DMS114 treated with DMSO at 0.1 percent for 48 hours (cell line): ENCODE results near the gene NOCT.
A peak's percentile ranks its signal among the peaks of the same experiment; 100 is the strongest.
"Not testable (repeated sequence)": the region's sequence is repeated elsewhere in the genome, so short reads cannot be mapped to it uniquely, and the experiment has no call there.

Source experiments
- DNase-seq: peaks from one replicate; lab custom pipeline; 2025; ENCODE audit not compliant: unreplicated experiment; lab: John Stamatoyannopoulos, UW

Gene NOCT

DNA sequence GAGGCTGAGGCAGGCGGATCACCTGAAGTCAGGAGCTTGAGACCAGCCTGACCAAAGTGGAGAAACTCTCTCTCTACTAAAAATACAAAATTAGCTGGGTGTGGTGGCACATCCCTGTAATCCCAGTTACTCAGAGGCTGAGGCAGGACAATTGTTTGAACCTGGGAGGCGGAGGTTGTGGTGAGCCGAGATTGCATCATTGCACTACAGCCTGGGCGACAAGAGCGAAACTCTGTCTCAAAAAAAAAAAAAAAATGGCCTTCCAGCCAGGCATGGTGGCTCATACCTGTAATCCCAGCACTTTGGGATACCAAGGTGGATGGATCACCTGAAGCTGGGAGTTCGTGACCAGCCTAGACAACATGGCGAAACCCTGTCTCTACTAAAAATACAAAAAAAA lies 7.3 kb upstream of the NOCT start:
- DNase-seq, result not testable (repeated sequence)

DNA sequence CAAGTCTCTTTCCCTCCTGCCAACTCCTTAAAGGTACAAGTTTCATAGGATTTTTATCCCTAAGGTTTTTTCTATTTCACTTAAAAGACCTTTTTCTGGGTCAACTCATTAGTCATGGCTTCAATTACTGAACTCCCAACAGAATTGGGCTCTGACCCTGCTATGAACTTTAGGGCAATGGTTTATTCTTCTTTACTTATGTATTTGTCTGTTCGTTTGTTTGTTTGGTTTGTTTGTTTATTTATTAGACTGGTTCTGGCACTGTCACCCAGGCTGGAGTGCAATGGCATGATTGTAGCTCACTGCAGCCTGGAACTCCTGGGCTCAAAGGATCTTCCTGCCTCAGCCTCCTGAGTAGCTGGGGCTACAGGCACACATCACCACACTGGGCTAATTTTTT lies 5.9 kb upstream of the NOCT start:
- no peak for DNase-seq

DNA sequence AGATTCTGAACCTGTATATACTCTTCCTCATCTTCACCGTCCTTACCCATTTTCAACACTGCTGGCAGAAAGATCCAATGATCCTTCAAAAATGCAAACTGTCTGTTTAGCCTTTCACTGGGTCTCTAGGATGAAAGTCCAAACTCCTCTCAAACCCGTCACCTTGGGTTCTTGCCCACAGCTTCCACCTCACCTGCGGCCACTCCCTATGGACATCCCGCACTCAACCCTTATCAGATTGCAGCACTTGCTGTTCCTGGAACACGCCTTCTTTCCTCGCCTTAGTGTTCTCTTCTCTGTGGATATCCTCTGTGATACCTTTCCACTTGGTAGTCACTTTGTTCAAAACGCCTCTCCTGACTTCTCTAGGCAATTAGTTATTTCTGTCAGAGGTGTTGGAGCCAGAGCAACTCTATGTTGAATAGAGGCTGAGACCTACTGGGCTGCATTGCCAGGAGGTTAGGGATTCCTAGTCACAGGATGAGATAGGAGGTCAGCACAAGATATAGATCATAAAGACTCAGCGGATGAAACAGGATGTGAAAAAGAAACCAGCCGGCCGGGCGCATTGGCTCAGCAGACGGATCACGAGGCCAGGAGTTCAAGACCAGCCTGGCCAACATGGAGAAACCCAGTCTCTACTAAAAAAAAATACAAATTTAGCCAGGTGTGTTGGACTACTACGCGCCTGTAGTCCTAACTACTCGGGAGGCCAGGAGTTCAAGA lies 4.2 kb upstream of the NOCT start:
- no peak for DNase-seq

DNA sequence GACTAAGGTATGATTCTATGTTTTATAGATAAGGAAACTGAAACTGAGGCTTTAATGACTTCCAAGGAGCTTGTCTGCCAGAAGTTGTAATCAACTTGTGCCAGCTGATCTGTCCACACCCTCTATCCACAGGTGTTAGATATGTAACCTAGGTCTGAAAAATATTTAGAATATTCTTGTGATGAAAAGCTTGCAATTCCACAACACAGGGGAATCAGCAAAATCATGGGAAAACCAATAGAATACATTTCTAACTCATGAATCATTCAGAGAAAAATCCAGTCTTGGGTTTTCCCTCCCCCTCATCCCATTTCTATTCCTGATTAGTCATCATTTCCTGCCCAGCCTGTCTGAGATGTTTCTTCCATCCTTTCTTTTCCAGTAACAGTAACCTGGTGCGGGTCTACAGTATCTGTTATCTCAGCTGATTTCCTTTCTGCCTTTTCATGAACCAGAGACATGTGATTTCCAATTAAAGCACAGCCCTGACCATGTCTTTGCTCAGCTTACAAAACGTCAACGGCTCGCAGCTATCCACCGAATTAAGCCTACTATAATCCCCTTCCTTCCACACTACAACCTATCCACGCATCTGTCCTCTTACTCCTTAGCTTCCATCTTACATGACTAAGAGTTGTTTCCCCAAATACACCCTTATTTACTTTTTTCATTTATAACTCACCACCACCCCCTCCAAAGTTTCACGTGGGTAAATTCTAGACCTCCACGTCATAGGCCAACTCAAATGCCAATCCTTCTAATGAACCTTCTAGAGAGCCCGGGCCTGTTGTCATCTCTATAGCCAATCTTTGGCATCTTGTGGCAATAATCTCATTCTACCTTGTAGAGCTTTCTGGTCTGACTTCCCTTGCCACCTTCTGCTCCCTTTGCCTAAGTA lies 961 bp upstream of the NOCT start:
- no peak for DNase-seq

DNA sequence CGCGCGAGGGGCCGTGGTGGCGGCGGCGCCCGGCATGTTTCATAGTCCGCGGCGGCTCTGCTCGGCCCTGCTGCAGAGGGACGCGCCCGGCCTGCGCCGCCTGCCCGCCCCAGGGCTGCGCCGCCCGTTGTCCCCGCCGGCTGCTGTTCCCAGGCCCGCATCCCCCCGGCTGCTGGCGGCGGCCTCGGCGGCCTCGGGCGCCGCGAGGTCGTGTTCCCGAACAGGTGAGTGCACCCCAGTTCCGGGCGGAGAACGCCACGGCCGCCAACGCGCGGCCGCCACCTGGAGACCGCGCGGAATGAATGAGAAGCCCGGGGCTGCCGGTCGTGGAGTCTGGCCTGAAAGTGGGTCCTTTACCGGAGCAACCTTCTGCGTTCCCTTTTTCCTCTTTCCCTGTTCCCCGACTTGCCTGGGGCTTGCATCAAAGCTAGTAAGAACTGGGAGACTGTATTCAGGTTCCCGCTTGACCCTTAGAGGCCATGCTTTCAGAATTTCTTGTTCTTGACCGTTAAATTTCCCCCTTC lies 429 bp downstream of the NOCT start:
- DNase-seq, result no peak

DNA sequence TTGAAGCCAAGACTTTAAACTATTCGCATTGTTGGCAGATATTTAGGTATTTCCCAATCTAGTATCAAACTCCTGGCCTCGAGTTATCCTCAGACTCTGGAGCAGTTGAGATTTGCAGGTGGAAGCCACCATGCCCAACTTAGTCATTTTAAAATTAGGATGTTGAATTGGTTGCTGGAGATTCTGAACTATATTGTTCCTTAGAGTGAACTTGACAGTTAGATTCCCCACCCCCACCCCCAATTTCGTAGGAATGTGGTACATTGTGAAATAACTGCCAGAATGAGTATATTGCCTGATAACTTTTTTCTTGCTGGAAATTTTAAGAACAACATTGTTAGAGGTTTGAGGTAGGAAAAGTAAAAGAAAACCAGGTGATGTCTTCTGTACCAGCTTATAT lies 2.3 kb downstream of the NOCT start:
- no peak for DNase-seq

DNA sequence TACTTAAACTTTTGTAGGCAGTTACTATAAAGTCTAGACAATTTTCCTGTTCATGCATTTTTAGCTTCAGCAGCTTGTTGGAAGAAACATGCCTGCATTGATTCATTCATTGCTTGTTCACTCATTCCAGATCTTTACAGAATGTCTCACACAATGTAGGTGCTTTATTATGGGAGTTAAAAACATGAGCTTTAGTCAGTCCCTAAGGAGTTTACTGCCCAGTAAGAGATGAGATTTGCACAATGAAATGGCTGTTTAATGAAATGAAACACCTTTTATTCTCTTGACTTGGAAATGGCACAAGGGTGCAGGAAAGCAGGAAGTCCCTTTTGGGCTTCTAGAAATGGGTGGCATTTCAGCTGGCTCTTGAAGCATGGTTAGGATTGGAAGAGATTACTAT lies 2.9 kb downstream of the NOCT start:
- no peak for DNase-seq

DNA sequence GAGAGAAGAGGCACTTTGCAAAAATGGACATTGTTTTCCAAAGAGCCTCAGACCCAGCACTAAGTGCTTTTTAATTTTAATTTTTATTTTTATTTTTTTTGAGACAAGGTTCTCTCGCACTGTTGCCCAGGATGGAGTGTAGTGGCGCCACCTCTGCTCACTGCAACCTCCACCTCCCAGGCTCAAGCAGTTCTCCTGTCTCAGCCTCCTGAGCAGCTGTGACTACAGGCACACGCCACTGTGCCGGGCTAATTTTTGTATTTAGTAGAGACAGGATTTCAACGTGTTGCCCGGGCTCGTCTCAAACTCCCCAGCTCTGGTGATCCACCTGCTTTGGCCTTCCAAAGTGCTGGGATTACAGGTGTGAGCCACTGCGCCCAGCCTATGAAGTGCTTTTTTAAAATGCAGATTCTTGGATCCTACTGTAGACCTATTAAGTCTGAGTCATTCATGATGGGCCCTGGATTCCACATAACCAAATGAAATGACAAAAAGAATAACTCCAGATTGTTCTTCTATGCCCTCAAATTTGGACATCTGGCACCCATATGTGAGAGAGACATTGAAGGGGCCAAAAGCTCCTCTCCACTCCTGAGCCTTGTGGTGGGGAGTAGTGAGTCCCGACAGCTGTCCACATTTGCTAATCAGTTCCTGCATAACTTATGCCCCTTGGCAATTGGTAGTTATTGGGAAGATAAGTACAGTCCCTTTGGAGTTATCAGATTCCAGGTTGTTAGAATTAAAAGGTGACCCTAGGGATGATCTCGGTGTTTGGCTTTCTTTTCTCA lies 3.6 kb downstream of the NOCT start:
- no peak for DNase-seq

DNA sequence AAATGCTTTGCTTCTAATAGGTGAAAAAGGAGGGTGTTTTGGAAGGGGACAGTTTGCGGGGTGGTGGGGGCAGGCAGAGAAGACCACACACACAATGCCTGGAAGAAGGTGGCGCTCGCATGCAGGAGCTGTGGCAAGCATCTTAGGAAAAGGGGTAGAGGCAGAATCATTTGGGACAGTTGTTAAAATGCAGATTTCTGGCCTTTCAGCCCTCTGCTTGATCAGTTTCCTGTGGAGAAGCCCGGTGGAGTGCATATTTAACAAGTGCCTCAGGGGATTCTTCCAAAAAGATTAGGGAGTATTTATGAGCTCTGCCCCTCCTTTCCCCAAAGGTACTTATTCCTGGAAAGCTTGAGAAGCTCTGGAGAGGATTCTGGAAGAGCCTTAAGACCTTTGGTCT lies 4.8 kb downstream of the NOCT start:
- DNase-seq, result no peak

DNA sequence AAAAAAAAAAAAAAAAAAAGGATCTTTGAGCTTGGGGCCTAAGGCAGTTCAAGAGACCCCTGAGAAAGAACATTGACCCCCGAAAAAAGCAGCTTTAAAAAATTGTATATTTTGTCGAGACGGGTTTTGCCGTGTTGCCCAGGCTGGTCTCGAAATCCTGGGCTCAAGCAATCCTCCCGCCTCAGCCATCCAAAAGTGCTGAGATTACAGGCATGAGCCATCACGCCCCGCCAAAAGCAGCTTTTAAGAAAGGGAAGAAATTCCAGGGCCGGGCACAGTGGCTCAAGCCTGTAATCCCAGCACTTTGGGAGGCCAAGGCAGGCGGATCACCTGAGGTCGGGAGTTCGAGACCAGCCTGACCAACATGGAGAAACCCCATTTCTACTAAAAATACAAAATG lies 5.5 kb downstream of the NOCT start:
- not testable (repeated sequence) for DNase-seq

DNA sequence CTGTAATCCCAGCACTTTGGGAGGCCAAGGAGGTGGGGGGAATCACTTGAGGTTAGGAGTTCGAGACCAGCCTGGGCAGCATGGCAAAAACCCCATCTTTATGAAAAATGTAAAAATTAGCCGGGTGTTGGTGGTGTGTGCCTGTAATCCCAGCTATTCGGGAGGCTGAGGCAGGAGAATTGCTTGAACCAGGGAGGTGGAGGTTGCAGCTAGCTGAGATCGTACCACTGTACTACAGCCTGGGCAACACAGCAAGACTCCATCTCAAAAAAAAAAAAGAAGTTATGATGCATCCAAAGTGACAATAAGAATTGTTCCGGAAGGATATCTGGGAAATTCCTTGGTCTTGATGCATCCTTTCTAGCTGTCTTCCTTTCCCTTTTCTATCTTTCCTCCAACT lies 7.3 kb downstream of the NOCT start:
- no peak for DNase-seq

DNA sequence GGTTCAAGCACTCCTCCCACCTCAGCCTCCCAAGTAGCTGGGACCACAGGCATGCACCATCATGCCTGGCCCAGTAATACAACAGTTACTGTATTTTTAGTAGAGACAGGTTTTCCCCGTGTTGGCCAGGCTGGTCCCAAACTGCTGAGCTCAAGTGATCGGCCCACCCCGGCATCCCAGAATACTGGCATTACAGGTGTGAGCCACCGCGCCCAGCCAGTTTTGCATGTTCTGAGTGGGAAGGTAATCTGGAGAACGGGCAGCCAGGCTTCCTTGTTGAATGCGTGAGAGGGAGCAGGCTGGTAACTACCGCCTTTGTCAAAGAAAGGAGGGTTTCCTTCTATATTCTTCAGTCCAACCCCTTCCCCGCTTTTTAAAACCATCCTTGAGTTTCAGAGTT lies 9.1 kb downstream of the NOCT start:
- no peak for DNase-seq

DNA sequence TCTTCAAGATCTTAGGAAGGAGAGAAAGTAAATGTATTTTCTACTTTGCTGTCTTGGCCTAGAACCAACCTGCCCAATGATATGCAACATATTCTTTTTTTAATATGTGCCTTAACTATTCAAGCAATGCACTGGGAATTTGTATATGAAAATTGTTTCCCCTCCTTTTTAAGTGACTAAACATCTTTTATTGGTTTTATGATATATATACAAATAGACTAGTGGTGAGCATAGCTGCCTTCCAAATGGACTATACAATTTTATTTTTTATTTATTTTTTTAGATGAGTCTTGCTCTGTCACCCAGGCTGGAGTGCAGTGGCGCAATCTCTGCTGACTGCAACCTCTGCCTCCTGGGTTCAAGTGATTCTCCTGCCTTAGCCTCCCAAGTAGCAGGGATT lies 10.3 kb downstream of the NOCT start:
- no peak for DNase-seq

DNA sequence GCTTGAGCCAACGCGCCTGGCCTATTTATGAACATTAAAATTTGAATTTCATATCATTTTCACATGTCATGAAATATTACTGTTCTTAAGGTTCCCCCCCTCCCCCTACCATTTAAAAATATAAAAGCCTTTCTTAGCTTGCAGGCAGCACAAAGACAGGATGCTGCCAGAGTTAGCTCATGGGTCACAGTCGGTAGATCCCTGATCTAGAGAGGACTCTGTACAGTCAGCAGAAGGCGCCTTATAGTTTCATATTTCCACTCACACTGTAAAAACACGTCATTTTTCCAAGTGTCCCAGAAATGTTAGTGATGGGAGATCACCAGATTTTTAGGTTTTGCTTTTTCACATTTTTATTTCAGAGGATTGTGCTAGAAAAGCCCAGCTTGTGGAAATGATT lies 12.2 kb downstream of the NOCT start:
- DNase-seq, result no peak

DNA sequence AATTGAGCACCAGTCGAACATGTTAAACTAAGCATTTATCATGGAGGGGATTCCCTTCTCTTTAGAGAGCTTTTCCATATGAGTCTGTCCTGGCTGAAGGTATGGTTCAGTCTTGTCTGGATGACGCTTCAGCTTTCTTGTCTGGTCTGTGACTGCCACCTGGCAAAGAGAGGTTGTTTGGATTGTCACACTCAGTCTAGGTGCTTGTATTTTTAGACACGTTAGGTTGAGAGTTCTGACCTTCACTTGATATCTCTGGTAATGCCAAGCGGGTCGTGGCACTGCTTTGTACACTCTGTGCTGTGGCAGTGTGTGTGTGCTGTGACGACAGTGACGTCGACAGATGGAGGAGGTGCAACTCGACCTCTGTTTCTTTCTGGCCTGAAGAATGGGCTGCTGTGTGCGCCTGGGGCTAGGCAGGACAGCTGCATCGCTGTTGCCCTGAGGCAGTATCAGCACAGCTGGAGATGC lies 12.6 kb downstream of the NOCT start:
- no peak for DNase-seq

DNA sequence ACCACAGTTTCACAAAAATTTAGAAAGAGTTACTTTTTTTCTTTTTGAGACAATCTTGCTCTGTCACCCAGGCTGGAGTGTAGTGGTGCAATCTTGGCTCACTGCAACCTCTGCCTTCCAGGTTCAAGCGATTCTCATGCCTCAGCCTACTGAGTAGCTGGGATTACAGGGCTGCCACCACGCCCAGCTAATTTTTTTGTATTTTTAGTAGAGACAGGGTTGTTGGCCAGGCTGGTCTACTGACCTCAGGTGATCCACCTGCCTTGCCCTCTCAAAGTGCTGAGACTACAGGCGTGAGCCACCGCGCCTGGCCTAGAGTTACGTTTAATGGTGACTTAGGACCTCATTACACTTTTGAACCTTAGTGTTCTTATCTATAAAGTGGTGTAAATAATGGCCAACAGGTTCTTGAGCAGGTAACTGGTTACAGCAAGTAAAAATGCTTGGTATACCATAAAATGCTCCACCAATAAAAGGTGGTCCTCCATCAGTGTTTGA lies 14.3 kb downstream of the NOCT start:
- not testable (repeated sequence) for DNase-seq

DNA sequence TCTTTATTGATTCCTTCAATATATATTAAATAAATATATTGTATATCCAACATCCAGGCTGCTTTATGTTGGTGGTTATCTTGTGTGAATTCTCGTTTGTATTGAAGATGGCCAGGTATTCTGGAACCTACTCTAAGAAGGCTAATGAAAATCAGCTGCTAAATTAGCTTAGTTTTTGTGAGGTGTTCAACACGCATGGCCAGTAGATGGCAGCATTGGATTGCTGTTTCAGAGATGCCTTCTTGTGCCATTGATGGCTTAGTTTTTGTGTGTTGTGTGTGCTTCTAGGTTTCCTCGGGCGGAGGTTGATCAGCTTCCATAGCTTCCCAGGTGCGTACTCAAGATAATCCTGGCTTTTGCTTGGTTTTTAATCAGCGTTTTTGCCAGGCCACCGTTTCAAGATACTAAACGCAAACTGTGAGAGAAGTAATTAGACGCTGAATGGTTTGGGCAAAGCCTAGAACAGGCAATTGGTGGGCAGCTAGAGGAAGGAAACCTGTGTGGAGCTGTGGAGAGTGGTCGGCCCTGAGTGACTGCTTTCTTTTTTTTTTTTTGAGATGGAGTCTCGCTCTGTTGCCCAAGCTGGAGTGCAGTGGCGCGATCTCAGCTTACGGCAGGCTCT lies 15.1 kb downstream of the NOCT start:
- DNase-seq, result peak; percentile 24

DNA sequence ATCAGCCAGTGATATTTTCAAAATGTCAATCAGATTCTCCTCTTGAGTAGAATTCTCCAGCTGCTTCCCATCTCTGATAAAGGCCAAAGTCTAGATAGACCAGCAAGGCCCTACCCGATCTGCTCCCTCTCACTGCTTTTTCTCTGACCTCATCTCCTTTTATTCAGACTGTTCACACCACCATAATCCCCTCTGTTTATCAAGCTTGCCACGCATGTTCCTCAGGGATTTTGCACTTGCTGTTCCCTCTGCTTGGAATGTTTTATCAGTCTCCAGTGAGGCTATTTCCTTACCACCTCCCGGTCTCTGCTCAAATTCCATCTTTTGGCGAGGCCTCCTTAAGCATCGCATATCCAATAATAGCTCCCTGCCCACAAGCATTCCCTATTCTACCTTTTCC lies 20.1 kb downstream of the NOCT start:
- DNase-seq, result no peak

DNA sequence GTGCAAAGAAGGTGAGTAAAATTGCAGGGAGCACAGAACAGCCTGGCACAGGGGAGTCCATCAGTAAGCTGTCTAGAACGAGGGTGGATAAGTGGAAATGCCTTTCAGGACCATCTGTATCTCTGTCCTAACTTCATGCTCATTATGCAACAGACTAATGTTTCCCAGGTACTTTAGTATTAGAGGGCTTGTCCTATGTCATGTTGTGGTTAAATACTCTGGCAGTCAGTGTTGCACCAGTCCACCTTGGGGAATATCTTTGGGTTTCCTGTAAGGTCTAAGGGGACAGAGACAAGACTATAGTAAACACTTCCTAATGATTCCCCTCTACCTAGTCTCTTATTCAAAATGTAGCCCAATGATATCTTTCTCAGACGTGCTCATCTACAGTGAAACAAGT lies 21.3 kb downstream of the NOCT start:
- DNase-seq, result no peak

DNA sequence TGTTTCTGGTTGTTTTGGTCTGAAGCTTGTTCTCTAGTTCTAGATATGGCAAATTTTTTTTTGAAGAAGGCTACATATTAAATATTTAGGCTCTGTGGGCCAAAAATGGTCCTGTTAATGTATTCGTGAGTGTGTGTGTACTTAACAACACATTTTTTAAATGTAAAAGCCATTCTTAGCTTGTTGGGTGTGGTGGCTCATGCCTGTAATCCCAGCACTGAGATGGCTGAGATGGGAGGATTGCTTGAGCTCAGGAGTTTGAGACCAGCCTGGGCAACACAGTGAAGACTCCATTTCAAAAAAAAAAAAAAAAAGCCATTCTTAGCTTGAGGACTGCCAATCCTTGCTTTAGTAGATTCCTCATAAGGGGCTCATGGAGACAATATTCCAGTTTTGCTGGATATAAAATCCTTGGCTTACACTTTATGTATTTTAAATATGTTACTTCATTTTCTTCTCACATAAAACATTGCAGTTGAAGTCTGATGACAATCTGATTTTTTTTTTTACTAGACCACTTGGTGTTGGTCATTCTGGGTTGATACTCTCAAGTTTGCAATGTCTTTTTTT lies 23.4 kb downstream of the NOCT start:
- DNase-seq, result no peak
